ENCODE results near the gene AKT1S1.

DNA sequence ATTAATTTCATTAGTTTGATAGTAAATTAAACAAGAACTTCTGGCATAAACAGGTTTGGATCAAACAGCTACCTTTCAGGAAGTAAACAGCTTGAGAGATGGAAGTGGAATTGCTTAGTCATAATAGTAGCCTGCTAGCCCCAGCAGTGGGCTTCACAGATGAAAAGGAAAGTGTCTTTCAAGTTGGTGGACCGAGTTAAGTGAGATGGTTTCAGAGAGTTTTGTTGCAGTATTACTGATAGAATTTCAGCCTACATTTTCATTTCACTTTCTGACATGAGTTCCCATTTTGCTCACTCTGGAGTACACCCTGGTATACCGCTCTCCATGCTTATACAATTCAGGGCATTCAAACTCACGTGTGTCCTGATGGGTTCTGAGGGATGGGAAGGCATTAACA is 28.2 kb downstream of the AKT1S1 start:
- TF ChIP-seq, protein P1, sequence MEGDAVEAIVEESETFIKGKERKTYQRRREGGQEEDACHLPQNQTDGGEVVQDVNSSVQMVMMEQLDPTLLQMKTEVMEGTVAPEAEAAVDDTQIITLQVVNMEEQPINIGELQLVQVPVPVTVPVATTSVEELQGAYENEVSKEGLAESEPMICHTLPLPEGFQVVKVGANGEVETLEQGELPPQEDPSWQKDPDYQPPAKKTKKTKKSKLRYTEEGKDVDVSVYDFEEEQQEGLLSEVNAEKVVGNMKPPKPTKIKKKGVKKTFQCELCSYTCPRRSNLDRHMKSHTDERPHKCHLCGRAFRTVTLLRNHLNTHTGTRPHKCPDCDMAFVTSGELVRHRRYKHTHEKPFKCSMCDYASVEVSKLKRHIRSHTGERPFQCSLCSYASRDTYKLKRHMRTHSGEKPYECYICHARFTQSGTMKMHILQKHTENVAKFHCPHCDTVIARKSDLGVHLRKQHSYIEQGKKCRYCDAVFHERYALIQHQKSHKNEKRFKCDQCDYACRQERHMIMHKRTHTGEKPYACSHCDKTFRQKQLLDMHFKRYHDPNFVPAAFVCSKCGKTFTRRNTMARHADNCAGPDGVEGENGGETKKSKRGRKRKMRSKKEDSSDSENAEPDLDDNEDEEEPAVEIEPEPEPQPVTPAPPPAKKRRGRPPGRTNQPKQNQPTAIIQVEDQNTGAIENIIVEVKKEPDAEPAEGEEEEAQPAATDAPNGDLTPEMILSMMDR (IDR thresholded peaks at IDR 0.05) = no peak
- TF ChIP-seq POLR2A (IDR thresholded peaks at IDR 0.05) = no peak
